Uterus (tissue), 4 donors: ENCODE data around the gene ADSS1. TPM values are rescaled to one million over a fixed set of nuclear protein-coding genes. Genes with fewer than 3 reads are reported as not detected.

Source experiments
- DNase-seq, 2 donors: peaks; one replicate each; pipeline ENCODE4 v3.0.0-alpha.2; 2019 to 2020
- H3K27ac ChIP-seq, 2 donors: fragments of 200-600 bp; sonication (generic); 1 replicate in 1 of 2; 2 replicates in 1 of 2; pipeline ENCODE4 v1.5.1; 2016 to 2018
- H3K27me3 ChIP-seq, 2 donors: fragments of 200-600 bp; sonication (generic); one replicate each; pipeline ENCODE4 v1.5.1; 2018 to 2019; ENCODE audit warnings: control low read depth in 1 of 2
- H3K36me3 ChIP-seq, 2 donors: fragments of 200-600 bp; sonication (generic); one replicate each; pipeline ENCODE4 v1.5.1; 2019; ENCODE audit warnings: control low read depth in 1 of 2
- H3K4me1 ChIP-seq, 2 donors: fragments of 200-600 bp; sonication (generic); one replicate each; pipeline ENCODE4 v1.5.1; 2018 to 2019; ENCODE audit warnings: control low read depth in 1 of 2
- H3K4me3 ChIP-seq, 2 donors: fragments of 200-600 bp; sonication (generic); 1 replicate in 1 of 2; 2 replicates in 1 of 2; pipeline ENCODE4 v1.5.1; 2018 to 2019; ENCODE audit warnings: mild to moderate bottlenecking in 1 of 2
- H3K9me3 ChIP-seq, 2 donors: fragments of 200-600 bp; sonication (generic); one replicate each; pipeline ENCODE4 v1.5.1; 2019; ENCODE audit warnings: control low read depth in 1 of 2
- CTCF ChIP-seq, 4 experiments: fragments of 200-600 bp in 2 of 4; fragments of 450-650 bp in 2 of 4; sonication (generic) in 2 of 4; IDR thresholded peaks; one replicate each; pipeline ENCODE4 v1.5.1; 2016 to 2019; ENCODE audit warnings: antibody characterized with exemption in 4 of 4, mild to moderate bottlenecking in 2 of 4, moderate library complexity in 1 of 4
- POLR2A ChIP-seq, 2 donors: fragments of 450-650 bp; IDR thresholded peaks; one replicate each; pipeline ENCODE4 v1.6.1; 2016; ENCODE audit warnings: antibody characterized with exemption in 2 of 2, mild to moderate bottlenecking in 1 of 2, moderate library complexity in 1 of 2
- intact Hi-C: fragments of 100-400 bp; cut with DNase I; formaldehyde crosslinking; loops from one replicate; pipeline ENCODE4 v1.15.1; 2023; ENCODE audit warnings: low total_unique reads
- total RNA-seq, 4 donors: library from RNA; depleted of rRNA in 3 of 4; stranded (reverse); fragments of >200 nt in 3 of 4; gene quantifications; one replicate each; pipeline versions ENCODE4 v1.1.0 to v1.2.4, GENCODE V29; 2014 to 2023
- donor health status: DM: yes; HTN: yes; CAD: no.

Gene ADSS1
- total RNA-seq, 4 donors from 2014 or later = 7.0 to 11.7 TPM; not detected in 2

GRCh38 chr14:104772707-104773504, 48.9 kb downstream of the ADSS1 start:
- Histone ChIP-seq H3K9me3 (no peaks in the 10 kb centered on the region), H3K27me3 (no peaks in the 10 kb centered on the region), H3K27ac (no peak overlapping the region), H3K4me3 (no peak overlapping the region), H3K36me3 (no peaks in the 10 kb centered on the region), H3K4me1 (peaks cover 0 to 8% of the 10 kb centered on the region in 2 donors)
- intact Hi-C loops = loop anchor here (5.0 kb wide), 1 partner anchor 54 kb away; no protein-coding TSS in a partner anchor
- no peak for DNase-seq
- TF ChIP-seq POLR2A (IDR thresholded peaks at IDR 0.05) = no peak
- no peak for TF ChIP-seq CTCF (IDR thresholded peaks at IDR 0.05)

DNA sequence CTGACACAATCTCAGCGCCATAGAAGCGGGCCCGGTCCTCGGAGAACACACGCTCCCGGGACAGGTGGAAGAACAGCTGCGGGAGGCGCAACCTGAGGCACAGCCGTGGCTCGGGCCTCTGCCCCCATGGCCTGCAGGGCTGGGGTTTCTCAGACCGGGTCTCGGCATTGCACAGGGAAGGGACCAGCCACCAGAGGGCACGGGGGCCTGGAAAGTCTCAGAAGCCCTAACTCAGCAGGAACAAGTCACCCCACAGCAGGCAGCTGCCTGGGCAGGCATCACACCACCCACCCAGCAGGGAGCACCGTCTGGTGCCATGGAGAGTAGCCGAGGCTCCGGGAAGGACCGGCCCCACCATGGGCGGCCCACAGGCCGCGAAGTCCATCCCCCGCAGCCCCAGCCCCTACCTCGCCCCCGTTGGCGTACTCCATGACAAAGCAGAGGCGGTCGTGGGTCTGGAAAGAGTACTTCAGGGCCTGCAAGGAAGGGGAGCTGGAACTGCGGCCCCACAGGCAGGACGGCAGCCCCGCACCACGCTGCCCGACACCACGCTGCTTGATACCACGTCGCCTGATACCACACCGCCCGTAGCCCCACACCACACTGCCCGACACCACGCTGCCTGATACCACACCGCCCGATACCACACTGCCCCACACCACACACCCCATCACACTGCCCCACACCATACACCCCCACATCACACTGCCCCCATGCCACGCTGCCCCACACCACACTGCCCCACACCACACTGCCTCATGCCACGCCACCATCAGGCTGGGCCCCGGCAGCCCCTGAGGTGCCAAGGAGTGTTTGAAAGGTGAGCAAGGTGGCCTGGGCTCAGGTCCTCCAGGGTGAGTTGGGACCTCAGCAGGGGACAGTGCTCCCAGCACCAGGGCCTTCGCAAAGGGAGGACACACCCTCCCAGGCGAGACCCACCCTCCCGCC, 49.8 kb downstream of the ADSS1 start:
- Histone ChIP-seq H3K27ac (no peak overlapping the region), H3K4me1 (peaks cover 0 to 6% of the 10 kb centered on the region in 2 donors), H3K9me3 (no peaks in the 10 kb centered on the region), H3K36me3 (no peaks in the 10 kb centered on the region), H3K27me3 (no peaks in the 10 kb centered on the region), H3K4me3 (no peak overlapping the region)
- DNase-seq = no peak
- intact Hi-C loops = loop anchor here (5.0 kb wide), 1 partner anchor 54 kb away; no protein-coding TSS in a partner anchor
- TF ChIP-seq POLR2A (IDR thresholded peaks at IDR 0.05) = no peak
- TF ChIP-seq CTCF (IDR thresholded peaks at IDR 0.05) = no peak

DNA sequence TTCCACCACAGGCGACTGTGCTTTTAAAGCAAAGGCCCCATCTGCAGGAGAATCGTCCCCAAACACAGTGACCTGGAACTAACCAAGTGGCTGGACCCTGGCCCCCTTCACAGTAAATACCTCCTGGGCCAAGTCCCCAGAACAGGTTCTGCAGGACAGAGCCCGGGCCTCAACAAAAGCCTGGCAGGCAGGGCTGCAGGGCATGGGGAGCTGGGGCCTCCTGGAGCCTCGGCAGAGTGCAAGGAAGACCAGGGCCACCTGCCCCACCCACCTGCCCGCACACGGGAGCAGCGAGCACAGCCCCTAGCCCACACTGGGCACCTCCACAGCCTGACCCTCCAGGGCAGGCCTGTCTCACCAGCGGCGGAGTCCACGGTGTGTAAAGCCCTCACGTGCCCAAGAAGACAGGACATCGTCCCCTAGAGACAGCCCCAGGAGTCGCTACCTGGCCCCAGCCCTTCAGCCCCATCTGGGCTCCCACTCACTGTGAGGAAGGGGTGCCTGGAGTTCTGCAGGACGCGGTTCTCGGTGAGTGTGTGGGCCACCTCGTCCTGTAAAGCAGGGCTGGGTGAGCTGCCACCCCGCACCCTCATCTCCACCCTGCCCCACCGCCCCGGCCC, 50.5 kb downstream of the ADSS1 start:
- peaks cover 0 to 4% of the 10 kb centered on the region in 2 donors for H3K4me1 ChIP-seq
- no peak for DNase-seq
- H3K4me3 ChIP-seq = no peak overlapping the region
- H3K27ac ChIP-seq = no peak overlapping the region
- H3K36me3 ChIP-seq = no peaks in the 10 kb centered on the region
- no peaks in the 10 kb centered on the region for H3K9me3 ChIP-seq
- intact Hi-C loops = loop anchor here (5.0 kb wide), 1 partner anchor 53 kb away; no protein-coding TSS in a partner anchor
- TF ChIP-seq POLR2A (IDR thresholded peaks at IDR 0.05) = no peak
- no peaks in the 10 kb centered on the region for H3K27me3 ChIP-seq

DNA sequence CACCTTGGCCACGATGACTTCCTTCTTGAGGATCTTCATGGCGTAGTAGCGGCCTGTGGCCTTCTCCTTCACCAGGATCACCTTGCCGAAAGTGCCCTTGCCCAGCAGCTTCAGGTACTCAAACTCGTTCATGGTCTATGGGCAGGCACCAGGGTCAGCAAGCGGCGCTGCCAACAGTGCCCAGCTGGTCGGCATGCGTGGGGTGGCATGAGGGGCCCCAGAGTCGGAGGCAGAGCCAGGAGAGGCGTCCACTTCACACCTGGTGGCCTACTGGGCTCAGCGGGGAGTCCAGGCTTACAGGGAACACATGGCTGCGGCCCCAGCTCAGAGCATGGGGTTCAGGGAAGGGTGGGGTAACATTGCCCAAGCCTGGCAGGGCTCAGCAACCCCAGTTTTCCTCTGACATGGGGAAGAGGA, 51.1 kb downstream of the ADSS1 start:
- H3K36me3 ChIP-seq = no peaks in the 10 kb centered on the region
- no peak for DNase-seq
- no peaks in the 10 kb centered on the region for H3K27me3 ChIP-seq
- H3K9me3 ChIP-seq = no peaks in the 10 kb centered on the region
- TF ChIP-seq CTCF (IDR thresholded peaks at IDR 0.05) = no peak
- TF ChIP-seq POLR2A (IDR thresholded peaks at IDR 0.05) = no peak
- intact Hi-C loops = no loop called here
- H3K4me1 ChIP-seq = peaks cover 0 to 4% of the 10 kb centered on the region in 2 donors
- H3K4me3 ChIP-seq = no peak overlapping the region
- no peak overlapping the region for H3K27ac ChIP-seq

- Histone ChIP-seq H3K27me3 (no peaks in the 10 kb centered on the region), H3K36me3 (no peaks in the 10 kb centered on the region), H3K4me3 (no peak overlapping the region), H3K27ac (no peak overlapping the region), H3K9me3 (no peaks in the 10 kb centered on the region), H3K4me1 (no peaks in the 10 kb centered on the region)
- no peak for DNase-seq
- TF ChIP-seq POLR2A (IDR thresholded peaks at IDR 0.05) = no peak
- no peak for TF ChIP-seq CTCF (IDR thresholded peaks at IDR 0.05)
- intact Hi-C loops = no loop called here
These were observed 52.5 kb downstream of the ADSS1 start for GRCh38 chr14:104776481-104776880.
